UCSD-AML1 (cell line): ENCODE data around the gene TRPC1.
"Not testable (repeated sequence)": the region's sequence is repeated elsewhere in the genome, so short reads cannot be mapped to it uniquely, and the experiment has no call there.

Experiments used
- DNase-seq: peaks from one replicate; lab custom pipeline; 2025; ENCODE audit not compliant: unreplicated experiment; lab: John Stamatoyannopoulos, UW

TRPC1 gene

GRCh38 chr3:142750531-142750930 is 26.7 kb downstream of the TRPC1 start:
- not testable (repeated sequence) for DNase-seq

GRCh38 chr3:142752605-142753004 is 28.8 kb downstream of the TRPC1 start:
- DNase-seq: not testable (repeated sequence)

- DNase-seq: no peak
Measured at GRCh38 chr3:142754494-142754893, 30.7 kb downstream of the TRPC1 start.

- no peak for DNase-seq
Measured at GRCh38 chr3:142768338-142768737, 44.5 kb downstream of the TRPC1 start.

- DNase-seq: no peak
Measured at GRCh38 chr3:142777927-142778326, 54.1 kb downstream of the TRPC1 start.

- no peak for DNase-seq
Measured at GRCh38 chr3:142778541-142778940, 54.7 kb downstream of the TRPC1 start.

- DNase-seq: no peak
Measured at GRCh38 chr3:142779591-142779990, 55.8 kb downstream of the TRPC1 start.

- DNase-seq: no peak
Measured at GRCh38 chr3:142782616-142783015, 58.8 kb downstream of the TRPC1 start.

GRCh38 chr3:142784228-142784627 is 60.4 kb downstream of the TRPC1 start:
- no peak for DNase-seq

- no peak for DNase-seq
Measured at GRCh38 chr3:142785996-142786395, 62.2 kb downstream of the TRPC1 start.

- no peak for DNase-seq
Measured at GRCh38 chr3:142787719-142788118, 63.9 kb downstream of the TRPC1 start.

- DNase-seq: no peak
Measured at GRCh38 chr3:142794508-142794907, 70.7 kb downstream of the TRPC1 start.

GRCh38 chr3:142795332-142795731 is 71.5 kb downstream of the TRPC1 start:
- no peak for DNase-seq

GRCh38 chr3:142796823-142797222 is 73.0 kb downstream of the TRPC1 start:
- no peak for DNase-seq

- no peak for DNase-seq
Measured at GRCh38 chr3:142801746-142802145, 77.9 kb downstream of the TRPC1 start.

- no peak for DNase-seq
Measured at GRCh38 chr3:142802891-142803290, 79.1 kb downstream of the TRPC1 start.

- DNase-seq: no peak
Measured at GRCh38 chr3:142808103-142808917, 84.5 kb downstream of the TRPC1 start.

GRCh38 chr3:142809259-142809658 is 85.4 kb downstream of the TRPC1 start:
- no peak for DNase-seq

- no peak for DNase-seq
Measured at GRCh38 chr3:142815803-142816202, 92.0 kb downstream of the TRPC1 start.

- DNase-seq: no peak
Measured at GRCh38 chr3:142817356-142817755, 93.5 kb downstream of the TRPC1 start.

- DNase-seq: no peak
Measured at GRCh38 chr3:142817897-142818296, 94.1 kb downstream of the TRPC1 start.

GRCh38 chr3:142818651-142819050 is 94.8 kb downstream of the TRPC1 start:
- DNase-seq: no peak

- DNase-seq: no peak
Measured at GRCh38 chr3:142819179-142819578, 95.3 kb downstream of the TRPC1 start.
